GM18907 (cell line): ENCODE measurements around the gene DHODH.
"Not testable (repeated sequence)": the region's sequence is repeated elsewhere in the genome, so short reads cannot be mapped to it uniquely, and the experiment has no call there.

ENCODE experiments used
- ATAC-seq: cut with Tn5 transposase; IDR thresholded peaks from one replicate; pipeline ENCODE4 v1.9.1; 2021; ENCODE audit warnings: mild to moderate bottlenecking, moderate library complexity; ENCODE audit not compliant: unreplicated experiment

DHODH gene

DNA sequence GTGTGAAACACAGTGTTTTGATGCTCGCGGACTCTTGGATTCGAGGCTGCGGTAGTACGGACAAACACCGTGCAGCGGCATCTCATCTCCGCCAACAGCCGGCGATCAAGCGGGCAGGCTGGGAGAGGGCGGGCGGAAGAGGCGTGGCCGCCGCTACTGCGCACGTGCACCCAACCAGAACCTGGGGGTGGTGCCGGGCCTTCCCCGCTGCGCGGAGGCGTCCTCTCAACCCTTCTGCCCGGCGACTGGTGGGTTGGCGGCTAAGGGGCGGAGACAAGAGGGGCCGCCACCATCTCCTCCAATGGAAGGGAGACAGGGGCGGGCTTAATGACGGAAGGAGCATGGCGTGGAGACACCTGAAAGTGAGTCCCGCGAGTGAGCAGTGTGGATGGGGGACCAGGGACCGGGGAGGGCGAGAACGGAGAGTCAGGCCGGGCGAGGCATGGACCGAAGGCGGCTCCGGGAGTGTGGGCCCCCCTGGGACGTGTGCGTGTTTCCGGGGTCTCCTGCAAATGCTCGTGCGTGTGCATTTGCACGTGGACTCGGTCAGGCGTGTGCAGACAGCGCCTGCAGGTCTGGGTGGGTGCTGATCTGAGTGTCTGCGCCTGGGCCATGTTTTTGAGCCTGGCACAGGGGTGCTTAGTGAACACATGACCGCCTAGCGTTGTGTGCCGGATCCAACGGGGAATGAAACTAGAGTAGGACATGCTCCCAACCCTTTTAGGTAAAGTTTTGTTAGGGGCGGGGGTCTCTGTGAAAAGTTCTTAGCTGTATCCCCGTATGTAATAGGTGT is at the start of gene DHODH:
Gene DHODH, plus strand, starts transcription at position 321 of the 793 bp plus-strand sequence. Its CDS starts 21 bp downstream, at position 342.
- ATAC-seq, result peak; percentile 99

DNA sequence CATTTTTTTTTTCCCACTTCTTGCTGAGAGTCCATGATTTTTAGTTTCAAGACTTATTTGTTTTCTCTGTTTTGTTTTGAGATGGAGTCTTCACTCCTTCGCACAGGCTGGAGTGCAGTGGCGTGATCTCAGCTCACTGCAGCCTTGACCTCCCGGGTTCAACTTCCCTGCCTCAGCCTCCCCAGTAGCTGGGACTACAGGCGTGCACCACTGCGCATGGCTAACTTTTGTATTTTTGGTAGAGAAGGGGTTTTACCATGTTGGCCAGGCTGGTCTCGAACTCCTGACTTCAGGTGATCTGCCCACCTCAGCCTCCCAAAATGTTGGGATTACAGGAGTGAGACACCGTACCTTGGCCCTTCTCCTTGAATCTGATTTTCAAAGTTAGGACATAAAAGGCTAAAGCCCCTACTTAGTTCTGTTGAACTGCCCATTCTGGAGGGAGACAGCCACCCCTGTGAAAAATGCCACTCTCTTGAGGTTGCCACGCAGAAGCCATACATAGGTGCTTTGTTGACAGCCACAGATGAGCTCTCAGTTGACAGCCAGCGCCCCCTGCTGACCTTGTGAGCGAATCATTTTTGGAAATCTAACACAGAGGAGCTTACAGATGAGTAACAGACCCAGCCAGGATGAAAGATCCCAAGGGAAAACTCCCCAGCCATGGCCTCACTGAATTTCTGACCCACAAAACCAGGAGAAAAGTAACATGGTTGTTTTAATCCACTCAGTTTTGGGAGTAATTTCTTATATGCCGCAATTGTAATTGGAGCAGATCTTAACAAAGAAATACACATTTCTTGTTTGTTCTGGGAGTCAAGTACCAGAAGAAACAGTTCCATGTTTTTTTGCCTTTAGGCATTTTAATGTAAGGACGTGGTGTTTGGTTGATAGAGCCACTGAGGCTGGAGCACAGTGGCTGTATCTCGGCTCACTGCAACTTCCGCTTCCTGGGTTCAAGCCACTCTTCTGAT is 47.2 kb upstream of the DHODH start:
- ATAC-seq, result peak; percentile 68

DNA sequence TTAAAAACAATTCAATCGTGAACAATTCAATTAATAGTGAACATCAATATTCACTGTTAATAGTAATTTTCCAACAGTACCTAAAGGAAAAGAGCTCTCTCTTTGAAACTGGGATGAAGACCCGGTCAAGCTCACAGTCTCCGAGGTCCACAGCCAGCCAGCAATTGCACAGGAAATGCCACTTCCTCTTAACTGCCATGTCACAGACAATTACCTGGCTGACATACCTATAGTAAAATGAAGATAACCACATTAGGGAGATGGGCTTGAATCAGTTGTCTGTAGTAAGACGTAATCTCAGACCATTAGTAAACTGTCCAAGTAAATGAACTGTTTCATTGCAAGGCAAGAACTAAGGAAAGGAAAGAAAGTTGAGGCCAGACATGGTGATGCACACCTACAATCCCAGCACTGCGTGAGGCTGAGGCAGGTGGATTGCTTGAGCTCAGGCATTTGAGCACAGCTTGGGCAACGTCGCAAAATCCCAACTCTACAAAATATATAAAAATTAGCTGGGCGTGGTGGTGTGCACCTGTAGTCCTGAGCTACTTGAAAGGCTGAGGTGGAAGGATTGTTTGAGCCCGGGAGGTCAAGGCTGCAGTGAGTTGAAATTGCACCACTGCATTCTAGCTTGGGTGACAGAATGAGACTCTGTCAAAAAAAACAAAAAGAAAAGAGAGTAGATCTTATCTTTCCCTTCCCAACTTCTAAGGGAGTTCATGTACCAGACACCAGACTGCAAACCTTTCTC is 45.2 kb upstream of the DHODH start:
- ATAC-seq, result no peak

DNA sequence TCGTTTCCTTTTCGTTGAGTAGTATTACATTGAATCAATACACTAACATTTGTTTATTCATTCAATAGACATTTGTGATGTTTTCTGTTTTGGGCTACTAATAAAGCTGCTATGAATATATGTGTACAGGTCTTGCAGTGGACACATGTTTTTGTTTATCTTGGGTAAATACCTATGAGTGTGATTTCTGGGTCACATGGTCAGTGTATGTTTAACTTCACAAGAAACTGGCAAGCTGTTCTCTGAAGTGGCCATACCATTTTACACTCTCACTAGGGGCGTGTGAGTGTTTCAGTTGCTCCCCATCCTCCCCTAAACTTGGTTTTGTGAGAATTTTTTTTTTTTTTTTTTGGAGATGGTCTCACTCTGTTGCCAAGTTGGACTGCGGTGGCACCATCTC is 43.3 kb upstream of the DHODH start:
- no peak for ATAC-seq

DNA sequence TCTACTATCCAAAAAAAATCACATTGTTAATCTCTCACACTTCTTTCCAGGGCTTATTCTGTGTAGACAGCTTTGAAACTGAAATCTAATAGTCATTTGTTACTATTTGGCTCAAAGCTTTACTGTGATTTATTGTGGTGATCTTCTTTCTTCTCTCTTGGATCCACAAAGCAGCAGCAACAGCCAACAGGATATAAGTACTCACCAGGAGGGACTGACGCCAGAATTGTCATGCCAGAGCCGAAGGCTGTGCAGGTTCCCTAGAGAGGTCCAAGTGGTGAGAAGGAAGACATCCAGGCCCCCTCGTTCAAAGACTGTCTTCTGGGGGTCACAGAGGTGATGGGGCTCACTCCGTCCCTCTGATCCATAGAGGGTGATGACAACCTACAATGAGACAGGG is 41.6 kb upstream of the DHODH start:
- no peak for ATAC-seq

- no peak for ATAC-seq
These were observed 39.2 kb upstream of the DHODH start for GRCh38 chr16:71969353-71969752.

DNA sequence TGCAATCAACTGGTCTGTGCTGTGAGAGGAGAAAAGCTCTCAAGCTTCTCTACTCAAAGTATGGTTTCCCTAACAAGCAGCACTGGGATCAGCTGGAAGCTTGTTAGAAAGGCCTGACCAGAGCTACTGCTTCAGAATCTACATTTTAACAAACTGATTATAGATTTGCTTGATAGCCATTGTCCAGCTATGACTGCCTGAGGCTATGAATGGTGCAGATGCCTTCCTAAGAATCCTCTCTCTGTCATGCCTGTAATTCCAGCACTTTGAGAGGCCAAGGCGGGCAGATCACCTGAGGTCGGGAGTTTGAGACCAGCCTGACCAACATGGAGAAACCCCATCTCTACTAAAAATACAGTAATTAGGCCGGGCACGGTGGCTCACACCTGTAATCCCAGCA is 37.0 kb upstream of the DHODH start:
- no peak for ATAC-seq

DNA sequence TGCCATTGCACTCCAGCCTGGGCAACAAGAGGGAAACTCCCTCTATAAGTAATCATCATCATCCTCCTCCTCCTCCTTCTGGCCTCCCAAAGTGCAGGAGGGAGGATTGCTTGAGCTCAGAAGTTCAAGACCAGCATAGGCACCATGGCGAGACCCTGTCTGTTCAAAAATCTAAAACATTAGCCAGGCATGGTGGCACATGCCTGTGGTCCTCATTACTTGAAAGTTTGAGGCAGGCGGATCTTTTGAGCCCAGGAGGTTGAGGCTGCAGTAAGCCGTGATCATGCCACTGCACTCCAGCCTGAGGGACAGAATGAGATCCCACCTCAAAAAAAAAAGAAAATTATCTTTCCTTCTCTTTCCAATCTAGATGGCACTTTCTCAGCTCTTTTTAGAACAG is 36.2 kb upstream of the DHODH start:
- no peak for ATAC-seq

- ATAC-seq, result no peak
These were observed 35.5 kb upstream of the DHODH start for GRCh38 chr16:71973001-71973400.

- no peak for ATAC-seq
These were observed 34.3 kb upstream of the DHODH start for GRCh38 chr16:71974068-71974818.

DNA sequence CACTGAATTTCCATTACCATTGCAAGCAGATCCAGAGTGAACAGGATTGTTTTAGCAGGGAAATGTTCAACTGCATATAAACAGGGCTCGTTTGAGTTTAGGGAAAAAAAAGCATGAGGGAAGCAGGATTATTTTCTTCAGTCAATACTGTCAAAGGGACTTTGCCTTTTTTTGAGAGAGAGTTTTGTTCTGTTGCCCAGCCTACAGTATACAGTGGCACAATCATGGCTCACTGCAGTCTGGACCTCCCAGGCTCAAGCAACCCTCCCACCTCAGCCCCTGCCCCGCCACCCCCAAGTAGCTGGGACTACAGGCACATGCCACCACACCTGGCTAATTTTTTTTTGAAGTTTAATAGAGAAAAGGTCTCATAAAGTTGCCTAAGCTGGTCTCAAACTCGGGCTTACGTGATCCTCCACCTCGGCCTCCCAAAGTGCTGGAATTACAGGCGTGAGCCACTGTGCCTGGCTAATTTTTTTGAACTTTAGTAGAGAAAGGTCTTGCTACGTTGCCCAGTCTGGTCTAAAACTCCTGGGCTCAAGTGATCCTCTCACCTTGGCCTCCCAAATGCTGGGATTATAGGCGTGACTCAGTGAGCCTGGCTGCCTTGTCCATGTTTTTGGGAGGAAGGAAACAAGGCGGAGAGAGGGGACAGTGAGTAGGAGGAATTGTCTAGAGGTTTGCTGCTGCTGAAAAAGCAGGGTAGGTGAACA is 23.1 kb upstream of the DHODH start:
- no peak for ATAC-seq

- ATAC-seq, result no peak
These were observed 22.4 kb upstream of the DHODH start for GRCh38 chr16:71986131-71986530.

- ATAC-seq, result no peak
These were observed 13.5 kb upstream of the DHODH start for GRCh38 chr16:71995038-71995437.

GRCh38 chr16:71997578-71997977 is 11.0 kb upstream of the DHODH start:
- ATAC-seq, result not testable (repeated sequence)

DNA sequence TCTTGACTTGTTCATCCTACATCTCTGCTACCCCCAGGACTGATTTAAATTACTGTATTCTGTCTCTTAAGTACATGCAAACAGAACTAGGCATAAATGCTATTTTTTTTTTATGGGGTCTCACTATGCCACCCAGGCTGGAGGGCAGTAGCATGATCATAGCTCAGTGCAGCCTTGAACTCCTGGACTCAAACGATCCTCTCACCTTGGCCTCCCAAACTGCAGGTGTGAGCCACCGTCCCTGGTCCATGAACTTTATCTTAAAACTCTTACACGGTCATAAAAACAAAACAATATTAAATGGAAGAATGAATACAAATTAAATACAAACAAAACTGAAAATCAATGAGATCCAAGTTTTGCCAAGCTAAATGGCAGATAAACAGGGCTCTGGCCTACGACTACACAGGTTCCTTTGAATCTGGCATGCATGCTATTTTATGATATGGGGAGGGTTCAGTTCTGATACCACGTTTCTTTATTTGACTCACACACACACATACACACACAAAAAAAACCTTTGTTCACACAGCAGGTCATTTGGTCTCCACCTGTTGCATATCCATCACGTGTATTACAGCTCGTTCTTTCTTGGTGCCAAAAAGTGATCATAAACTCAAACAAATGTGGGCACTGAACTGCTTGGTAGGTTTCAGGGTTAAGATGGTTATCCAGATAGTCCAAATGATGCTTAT is 7.2 kb upstream of the DHODH start:
- no peak for ATAC-seq

- no peak for ATAC-seq
These were observed 5.9 kb upstream of the DHODH start for GRCh38 chr16:72002619-72003018.

DNA sequence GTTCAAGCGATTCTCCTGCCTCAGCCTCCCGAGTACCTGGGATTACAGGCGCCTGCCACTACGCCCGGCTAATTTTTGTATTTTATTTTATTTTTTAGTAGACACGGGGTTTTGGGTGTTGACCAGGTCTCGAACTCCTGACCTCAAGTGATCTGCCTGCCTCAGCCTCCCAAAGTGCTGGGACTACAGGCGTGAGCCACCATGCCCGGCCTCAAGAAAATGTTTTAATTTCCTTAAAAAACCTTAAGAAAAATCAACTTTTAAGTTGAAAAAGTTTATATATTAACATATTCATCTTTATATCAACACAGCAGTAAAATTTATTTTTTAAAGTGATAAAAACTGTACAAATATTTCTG is 500 bp upstream of the DHODH start:
- not testable (repeated sequence) for ATAC-seq

- ATAC-seq, result no peak
These were observed 1.2 kb downstream of the DHODH start for GRCh38 chr16:72009779-72010178.

DNA sequence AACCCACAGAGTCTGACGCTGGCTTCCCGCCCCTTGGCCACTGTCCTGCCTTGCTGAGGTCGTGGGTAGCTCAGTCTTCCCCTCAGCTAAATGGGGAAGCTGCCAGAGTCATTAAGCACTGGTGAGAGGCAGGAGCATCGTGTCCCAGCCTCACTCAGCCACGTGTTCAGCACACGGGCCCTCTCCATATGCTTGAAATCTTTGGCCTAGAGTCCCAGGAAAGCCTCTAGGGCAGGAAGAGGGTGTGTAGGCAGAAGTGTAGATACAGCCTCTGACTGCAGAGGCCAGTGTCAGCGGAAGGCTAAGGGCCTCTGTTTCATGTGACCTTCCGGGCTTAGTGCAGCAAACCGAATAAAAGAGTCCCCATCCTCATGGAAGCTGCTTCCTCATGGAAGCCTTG is 4.1 kb downstream of the DHODH start:
- no peak for ATAC-seq
